HEK293T (cell line): ENCODE results near the gene PAK5.

Experiments used
- FOXA1 ChIP-seq: fragments of 450-650 bp; IDR thresholded peaks from 2 replicates; pipeline ENCODE4 v1.6.1; 2016; ENCODE audit warnings: mild to moderate bottlenecking
- L3MBTL2 ChIP-seq: fragments of 450-650 bp; conservative IDR thresholded peaks from 2 replicates; pipeline ENCODE4 v1.6.1; 2016; ENCODE audit warnings: mild to moderate bottlenecking
- SP1 ChIP-seq: fragments of 450-650 bp; IDR thresholded peaks from 2 replicates; pipeline ENCODE4 v1.6.1; 2017

GRCh38 chr20:9615118-9615517 is 223.8 kb downstream of the PAK5 start:
- TF ChIP-seq L3MBTL2 (no peak), SP1 (no peak), FOXA1 (no peak)
